ENCODE results near the gene PLEKHA4.

PLEKHA4 gene

DNA sequence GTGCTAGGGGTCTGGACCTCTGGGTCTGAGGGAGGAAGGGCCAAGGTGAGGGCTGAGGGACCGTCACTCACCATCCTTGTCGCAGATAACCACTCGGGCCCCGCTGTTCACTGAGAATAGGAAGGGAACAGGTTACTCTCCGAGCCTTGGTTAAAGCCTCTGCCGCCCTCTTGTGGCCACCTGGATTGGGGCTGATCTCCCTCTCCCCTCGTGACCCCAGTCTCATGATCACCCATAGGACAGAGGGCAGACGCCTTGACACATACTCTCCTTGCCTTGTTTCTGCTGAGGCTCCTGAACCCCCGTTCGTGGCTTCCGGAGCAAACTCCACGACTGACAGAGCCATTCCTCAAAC, 32.7 kb downstream of the PLEKHA4 start:
- DNase-seq (ENCODE audit: extremely low read depth in 1 of 2, low read depth in 1 of 2) = peak; percentile 83 to 88

GRCh38 chr19:48833977-48834376, 34.4 kb downstream of the PLEKHA4 start:
- DNase-seq (ENCODE audit: extremely low read depth in 1 of 2, low read depth in 1 of 2) = no peak

GRCh38 chr19:48833049-48833448, 35.4 kb downstream of the PLEKHA4 start:
- no peak for DNase-seq (ENCODE audit: extremely low read depth in 1 of 2, low read depth in 1 of 2)

GRCh38 chr19:48830965-48831364, 37.5 kb downstream of the PLEKHA4 start:
- DNase-seq (ENCODE audit: extremely low read depth in 1 of 2, low read depth in 1 of 2) = no peak

- no peak for DNase-seq (ENCODE audit: extremely low read depth in 1 of 2, low read depth in 1 of 2)
Measured at GRCh38 chr19:48830088-48830487, 38.3 kb downstream of the PLEKHA4 start.

- no peak for DNase-seq (ENCODE audit: extremely low read depth in 1 of 2, low read depth in 1 of 2)
Measured at GRCh38 chr19:48826606-48827020, 41.8 kb downstream of the PLEKHA4 start.

- DNase-seq (ENCODE audit: extremely low read depth in 1 of 2, low read depth in 1 of 2) = no peak
Measured at GRCh38 chr19:48822514-48822913, 45.9 kb downstream of the PLEKHA4 start.

GRCh38 chr19:48821633-48822032, 46.8 kb downstream of the PLEKHA4 start:
- no peak for DNase-seq (ENCODE audit: extremely low read depth in 1 of 2, low read depth in 1 of 2)

DNA sequence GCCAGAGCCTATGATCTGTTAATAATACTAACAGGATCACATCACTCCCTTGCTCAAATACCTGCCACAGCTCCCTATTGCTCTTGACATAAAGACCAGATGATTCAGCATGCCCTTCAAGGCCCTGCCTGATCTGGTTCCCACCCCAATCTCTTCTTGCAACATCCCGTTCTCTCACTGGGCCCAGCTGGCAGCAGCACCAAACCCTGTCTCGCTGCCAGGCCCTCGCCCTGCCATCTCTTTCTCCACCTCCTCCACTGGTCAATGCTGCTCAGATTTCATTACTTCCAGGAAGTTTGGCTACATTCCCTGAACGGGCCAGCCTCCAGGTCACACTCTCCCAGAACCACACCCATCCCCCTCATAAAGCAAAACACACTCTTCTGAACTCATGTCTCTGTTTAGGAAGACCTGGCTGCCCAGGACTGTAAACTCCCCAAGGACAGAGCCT, 49.0 kb downstream of the PLEKHA4 start:
- DNase-seq (ENCODE audit: extremely low read depth in 1 of 2, low read depth in 1 of 2) = no peak

- DNase-seq (ENCODE audit: extremely low read depth in 1 of 2, low read depth in 1 of 2) = no peak
Measured at GRCh38 chr19:48818234-48818820, 50.1 kb downstream of the PLEKHA4 start.

DNA sequence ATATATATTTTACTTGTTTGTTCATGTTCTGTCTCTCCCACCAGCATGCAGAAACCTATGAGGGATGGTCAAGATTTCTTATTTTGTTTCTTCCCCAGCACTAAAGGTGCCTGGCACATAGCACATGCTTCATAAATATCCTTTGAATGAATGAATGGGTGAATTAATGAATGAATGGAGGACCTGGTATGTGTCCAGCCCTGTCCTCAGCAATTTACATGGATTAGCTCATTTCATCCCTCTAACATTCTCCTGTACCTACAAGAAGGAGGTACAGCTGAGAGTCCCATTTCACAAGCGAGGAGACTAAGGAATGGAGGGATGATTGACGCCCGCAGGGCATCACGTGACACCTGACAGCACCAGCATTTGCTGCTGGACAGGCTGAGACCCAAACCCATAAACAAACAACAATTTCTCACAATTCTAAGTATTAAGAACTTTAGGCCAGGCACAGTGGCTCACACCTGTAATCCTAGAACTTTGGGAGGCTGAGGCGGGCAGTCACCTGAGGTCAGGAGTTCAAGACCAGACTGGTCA, 50.8 kb downstream of the PLEKHA4 start:
- no peak for DNase-seq (ENCODE audit: extremely low read depth in 1 of 2, low read depth in 1 of 2)

DNA sequence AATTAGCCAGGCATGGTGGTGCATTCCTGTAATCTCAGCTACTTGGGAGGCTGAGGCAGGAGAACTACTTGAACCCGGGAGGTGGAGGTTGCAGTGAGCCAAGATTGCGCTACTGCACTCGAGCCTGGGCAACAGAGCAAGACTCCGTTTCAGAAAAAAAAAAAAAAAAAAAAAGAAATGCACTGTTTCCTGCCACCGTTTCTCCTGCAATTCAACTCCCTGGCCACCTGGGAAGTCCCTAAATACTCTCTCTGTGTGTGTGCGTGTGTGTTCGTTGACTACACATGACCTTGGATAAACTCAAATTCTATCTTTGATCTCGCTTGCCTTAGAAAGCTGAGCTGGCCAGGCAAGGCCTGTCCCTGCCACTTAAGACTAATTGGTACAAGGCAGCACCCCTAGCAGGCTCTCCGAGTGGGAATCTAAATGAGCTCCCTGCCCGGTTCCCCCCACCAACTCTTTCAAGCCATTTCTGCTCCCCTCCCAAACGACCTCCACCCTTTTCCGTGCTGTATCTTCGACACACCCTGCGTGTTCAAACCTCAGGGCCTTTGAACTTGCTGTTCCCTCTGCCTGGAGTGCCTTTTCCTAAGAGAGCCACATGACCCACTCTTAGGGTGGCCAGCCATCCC, 52.4 kb downstream of the PLEKHA4 start:
- no peak for DNase-seq (ENCODE audit: extremely low read depth in 1 of 2, low read depth in 1 of 2)

DNA sequence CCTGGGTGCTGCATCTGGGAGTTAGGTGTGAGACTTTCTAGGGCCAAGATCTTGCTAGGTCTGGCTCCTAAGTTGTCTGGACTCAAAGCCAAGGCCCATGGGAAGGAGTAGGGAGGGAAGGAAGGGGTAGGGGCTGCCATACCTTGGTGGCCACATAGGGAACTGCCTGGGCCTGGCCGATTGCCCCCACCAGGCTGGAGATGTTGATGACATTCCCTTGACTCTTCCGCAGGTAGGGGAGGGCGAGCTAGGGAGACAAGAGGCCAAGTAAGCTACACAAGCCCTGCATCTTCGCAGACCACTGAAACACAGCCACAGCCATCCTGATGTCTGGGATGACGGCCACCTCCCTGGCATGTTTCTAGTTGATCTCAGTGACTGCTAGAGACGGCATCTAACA, 53.5 kb downstream of the PLEKHA4 start:
- no peak for DNase-seq (ENCODE audit: extremely low read depth in 1 of 2, low read depth in 1 of 2)

DNA sequence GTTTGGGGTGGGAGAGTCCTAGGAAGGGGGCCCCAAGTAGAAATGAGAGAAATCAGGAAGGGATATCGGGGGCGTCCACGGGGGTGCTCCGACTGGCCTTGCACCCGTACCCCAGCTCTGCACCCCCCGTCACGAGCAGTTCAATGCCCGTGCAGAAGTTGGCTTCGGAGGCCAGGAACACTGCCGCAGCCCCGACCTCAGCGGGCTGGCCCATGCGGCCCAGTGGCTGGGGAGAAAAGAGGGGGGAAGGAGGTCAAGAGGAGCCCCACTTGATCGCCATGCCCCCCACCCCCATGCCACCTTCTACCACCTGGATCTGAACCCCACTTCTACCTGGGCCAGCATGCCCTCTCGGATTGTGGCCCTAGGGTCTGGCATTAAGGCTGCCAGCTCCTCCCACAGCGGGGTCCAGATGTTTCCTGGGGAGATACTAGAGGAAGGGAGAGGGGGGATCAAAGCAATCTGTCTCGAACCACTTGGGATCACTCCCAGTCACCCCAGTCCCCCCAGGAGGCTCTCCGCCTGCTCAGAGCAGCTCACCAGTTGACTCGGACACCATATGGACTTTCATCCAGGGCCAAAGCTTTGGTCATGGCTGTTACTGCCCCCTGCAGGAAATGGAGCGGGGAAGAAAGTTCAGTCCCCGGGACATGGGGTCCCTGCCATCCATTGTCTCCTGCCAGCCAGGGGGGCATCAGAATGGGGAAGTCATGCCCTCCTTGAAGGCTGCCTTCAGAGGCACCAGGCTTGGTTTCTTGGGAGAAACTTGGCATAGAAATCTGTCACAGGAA, 55.1 kb downstream of the PLEKHA4 start:
- no peak for DNase-seq (ENCODE audit: extremely low read depth in 1 of 2, low read depth in 1 of 2)

DNA sequence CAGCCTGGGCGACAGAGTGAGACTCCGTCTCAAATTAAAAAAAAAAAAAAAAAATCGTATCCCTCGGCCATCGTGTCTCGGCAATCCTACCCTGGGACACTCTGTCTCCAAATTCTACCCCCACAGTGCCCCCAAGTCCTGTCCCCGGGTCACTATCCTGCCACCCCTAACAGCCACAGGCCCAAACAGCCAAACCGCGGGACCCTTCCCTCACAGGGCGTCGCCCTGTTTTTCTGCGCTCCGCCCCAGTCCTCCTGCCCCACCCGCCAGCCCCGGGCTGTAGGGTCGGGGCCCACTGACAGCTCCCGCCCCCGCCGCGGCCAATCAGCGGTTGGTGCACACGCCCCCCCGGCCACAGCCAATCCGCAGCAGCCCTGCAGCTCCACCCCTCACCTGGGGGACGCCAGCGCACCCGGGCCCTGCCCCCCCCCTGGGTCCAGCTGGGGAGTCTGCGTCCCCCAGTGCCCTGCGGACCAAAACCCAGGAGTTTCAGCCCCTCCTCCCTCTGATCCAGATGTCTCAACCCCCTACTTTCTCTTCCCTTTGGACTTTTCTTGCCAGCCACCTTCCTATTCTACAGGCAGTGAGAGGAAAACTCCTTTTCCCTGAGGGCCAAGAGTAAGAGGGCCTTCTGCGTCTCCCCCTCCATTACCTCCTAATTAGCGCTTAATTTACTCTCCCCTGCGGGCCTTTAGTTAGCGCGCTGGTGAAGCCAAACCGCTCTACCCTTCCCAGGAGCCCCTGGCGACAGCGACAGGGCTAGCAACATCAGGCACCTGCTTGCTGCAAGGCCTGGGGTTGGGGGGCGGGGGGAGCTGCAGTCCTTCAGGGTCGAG, 56.1 kb downstream of the PLEKHA4 start:
- DNase-seq (ENCODE audit: extremely low read depth in 1 of 2, low read depth in 1 of 2) = peak in 1 of 2 donors; percentile 40

- no peak for DNase-seq (ENCODE audit: extremely low read depth in 1 of 2, low read depth in 1 of 2)
Measured at GRCh38 chr19:48810151-48810550, 58.3 kb downstream of the PLEKHA4 start.

DNA sequence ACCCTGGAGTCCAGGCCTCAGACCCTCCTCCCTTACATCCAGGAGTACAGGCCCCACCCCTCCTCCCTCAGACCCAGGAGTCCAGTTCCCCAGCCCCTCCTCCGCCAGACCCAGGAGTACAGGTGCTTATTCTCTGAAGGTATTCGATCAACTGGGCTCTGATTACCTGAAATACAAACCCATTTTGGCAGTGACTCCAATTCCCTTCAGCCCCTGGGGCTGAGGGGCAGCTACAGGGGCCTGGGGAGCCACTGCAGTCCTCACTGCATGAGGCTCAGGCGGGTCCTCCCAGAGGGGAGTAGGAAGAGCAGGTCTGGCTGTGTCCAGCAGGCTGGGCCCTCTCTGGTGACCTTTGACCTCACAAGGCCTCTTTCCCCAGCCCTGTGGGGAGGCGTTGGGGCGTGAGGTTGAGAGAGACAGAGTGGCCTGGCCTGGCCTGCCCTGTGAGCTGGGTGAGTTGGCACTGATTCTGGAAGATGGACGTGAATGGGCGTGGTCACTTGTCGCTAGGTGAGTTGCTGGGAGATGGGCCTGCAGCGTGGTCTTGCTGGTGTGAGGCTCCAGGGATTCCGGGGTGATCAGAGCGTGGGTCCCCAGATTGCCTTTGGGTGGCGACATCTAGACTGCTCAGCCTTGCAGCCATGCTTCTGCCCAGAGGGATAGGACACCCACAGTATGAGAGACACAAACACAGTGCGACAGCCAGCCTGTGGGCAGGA, 60.7 kb downstream of the PLEKHA4 start:
- no peak for DNase-seq (ENCODE audit: extremely low read depth in 1 of 2, low read depth in 1 of 2)

GRCh38 chr19:48806818-48807589, 61.4 kb downstream of the PLEKHA4 start:
- no peak for DNase-seq (ENCODE audit: extremely low read depth in 1 of 2, low read depth in 1 of 2)

DNA sequence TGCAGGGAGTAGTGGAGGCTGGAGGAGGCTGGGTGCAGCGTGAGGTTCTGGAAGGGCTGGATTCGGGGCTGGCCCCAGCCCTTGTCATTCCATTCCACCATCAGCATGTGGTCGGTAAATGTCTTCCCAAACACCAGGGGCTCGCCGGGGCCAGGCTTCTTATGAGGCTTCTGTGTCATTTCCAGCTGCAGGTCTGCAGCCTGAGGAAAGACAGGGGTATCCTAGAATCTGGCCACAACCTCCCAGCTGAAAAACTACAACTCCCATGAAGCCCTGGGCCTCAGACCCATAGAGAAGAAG, 61.9 kb downstream of the PLEKHA4 start:
- DNase-seq (ENCODE audit: extremely low read depth in 1 of 2, low read depth in 1 of 2) = no peak

DNA sequence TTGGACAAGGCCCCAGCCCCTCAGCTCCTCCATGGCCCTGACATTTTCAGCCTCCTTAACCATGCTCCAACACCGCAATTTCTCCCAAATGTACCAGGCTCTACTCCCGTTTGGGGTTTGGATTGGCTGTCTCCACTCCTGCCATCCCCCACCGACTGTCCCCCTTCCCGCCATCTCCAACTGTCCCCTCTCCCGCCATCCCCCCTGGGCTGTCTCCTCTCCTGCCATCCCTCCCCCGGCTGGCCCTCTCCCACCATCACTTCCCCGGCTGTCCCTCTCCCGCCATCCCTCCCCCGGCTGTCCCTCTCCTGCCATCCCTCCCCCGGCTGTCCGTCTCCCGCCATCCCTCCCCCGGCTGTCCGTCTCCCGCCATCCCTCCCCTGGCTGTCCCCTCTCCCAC, 63.0 kb downstream of the PLEKHA4 start:
- no peak for DNase-seq (ENCODE audit: extremely low read depth in 1 of 2, low read depth in 1 of 2)

Measured in activated CD8-positive, alpha-beta memory T cell treated with anti-CD3 and anti-CD28 coated beads for 1 hour (primary cell).